HG03025 (cell line): Measurements from ENCODE around the gene SFXN5.
"Not testable (repeated sequence)": the region's sequence is repeated elsewhere in the genome, so short reads cannot be mapped to it uniquely, and the experiment has no call there.

Experiments used
- ATAC-seq: cut with Tn5 transposase; IDR thresholded peaks from one replicate; pipeline ENCODE4 v1.9.1; 2021; ENCODE audit warnings: mild to moderate bottlenecking, moderate library complexity; ENCODE audit not compliant: unreplicated experiment, low FRiP score

SFXN5 gene

GRCh38 chr2:73080321-73081131 lies 9.0 kb upstream of the SFXN5 start:
- no peak for ATAC-seq

GRCh38 chr2:73079636-73080035 lies 8.1 kb upstream of the SFXN5 start:
- ATAC-seq: no peak

- no peak for ATAC-seq
These were observed 7.2 kb upstream of the SFXN5 start for GRCh38 chr2:73078457-73079411.

GRCh38 chr2:73077424-73077795 lies 5.9 kb upstream of the SFXN5 start:
- no peak for ATAC-seq

GRCh38 chr2:73076701-73077423 lies 5.3 kb upstream of the SFXN5 start:
- no peak for ATAC-seq

GRCh38 chr2:73075477-73076373 lies 4.2 kb upstream of the SFXN5 start:
- no peak for ATAC-seq

GRCh38 chr2:73074110-73075069 lies 2.9 kb upstream of the SFXN5 start:
- ATAC-seq: no peak

- no peak for ATAC-seq
These were observed 904 bp upstream of the SFXN5 start for GRCh38 chr2:73072416-73072815.

- no peak for ATAC-seq
These were observed 550 bp upstream of the SFXN5 start for GRCh38 chr2:73072129-73072395.

- ATAC-seq: peak; percentile 20
These were observed 711 bp downstream of the SFXN5 start for GRCh38 chr2:73070643-73071359.

GRCh38 chr2:73069855-73070642 lies 1.5 kb downstream of the SFXN5 start:
- ATAC-seq: no peak

GRCh38 chr2:73069041-73069854 lies 2.3 kb downstream of the SFXN5 start:
- no peak for ATAC-seq

- ATAC-seq: no peak
These were observed 3.4 kb downstream of the SFXN5 start for GRCh38 chr2:73068147-73068546.

- ATAC-seq: no peak
These were observed 4.5 kb downstream of the SFXN5 start for GRCh38 chr2:73067043-73067442.

GRCh38 chr2:73065070-73065469 lies 6.4 kb downstream of the SFXN5 start:
- not testable (repeated sequence) for ATAC-seq

GRCh38 chr2:73063909-73064875 lies 7.3 kb downstream of the SFXN5 start:
- no peak for ATAC-seq
